ENCODE measurements around the gene GRIN1.
A peak's percentile ranks its signal among the peaks of the same experiment; 100 is the strongest.

GRIN1 gene

GRCh38 chr9:137202966-137203365 is 64.0 kb downstream of the GRIN1 start:
- Histone ChIP-seq H3K36me3 (ENCODE audit: control insufficient read depth, insufficient read depth, low read length) (peaks cover 2% of the 10 kb centered on the region; the same call in 1 of the 2 replicates), H3K4me3 (replicated peaks; ENCODE audit: low read depth, low read length) (no peak overlapping the region), H3K27me3 (replicated peaks; ENCODE audit: control insufficient read depth, insufficient read depth, low read length) (no peaks in the 10 kb centered on the region)
- no peak for TF ChIP-seq CTCF (IDR thresholded peaks at IDR 0.05; ENCODE audit: insufficient read depth, low read length, poor library complexity, severe bottlenecking)
- no peak for DNase-seq (ENCODE audit: extremely low read depth, insufficient read length)

- no peak for TF ChIP-seq CTCF (IDR thresholded peaks at IDR 0.05; ENCODE audit: insufficient read depth, low read length, poor library complexity, severe bottlenecking)
- H3K36me3 ChIP-seq (ENCODE audit: control insufficient read depth, insufficient read depth, low read length), result peaks cover 7% of the 10 kb centered on the region
- H3K27me3 ChIP-seq (replicated peaks; ENCODE audit: control insufficient read depth, insufficient read depth, low read length), result no peaks in the 10 kb centered on the region
- no peak for DNase-seq (ENCODE audit: extremely low read depth, insufficient read length)
- H3K4me3 ChIP-seq (replicated peaks; ENCODE audit: low read depth, low read length), result peak overlapping the region; percentile 91
Measured at GRCh38 chr9:137204731-137205125, 65.8 kb downstream of the GRIN1 start.

GRCh38 chr9:137205126-137206069 is 66.4 kb downstream of the GRIN1 start, which contains the start of the genes NDOR1 and TMEM203:
Gene NDOR1, plus strand, starts transcription at chr9:137205700. Its CDS starts 78 bp downstream, at chr9:137205778.
Gene TMEM203, minus strand, starts transcription at chr9:137205648. Its CDS starts 234 bp downstream, at chr9:137205414.
- H3K36me3 ChIP-seq (ENCODE audit: control insufficient read depth, insufficient read depth, low read length), result peaks cover 7% of the 10 kb centered on the region
- no peaks in the 10 kb centered on the region for H3K27me3 ChIP-seq (replicated peaks; ENCODE audit: control insufficient read depth, insufficient read depth, low read length)
- TF ChIP-seq CTCF (IDR thresholded peaks at IDR 0.05; ENCODE audit: insufficient read depth, low read length, poor library complexity, severe bottlenecking), result no peak
- peak; percentile 89 for DNase-seq (ENCODE audit: extremely low read depth, insufficient read length)
- peak within 1 kb of the TSS; percentile 91 for H3K4me3 ChIP-seq (replicated peaks; ENCODE audit: low read depth, low read length)

- H3K36me3 ChIP-seq (ENCODE audit: control insufficient read depth, insufficient read depth, low read length), result peaks cover 7% of the 10 kb centered on the region
- no peaks in the 10 kb centered on the region for H3K27me3 ChIP-seq (replicated peaks; ENCODE audit: control insufficient read depth, insufficient read depth, low read length)
- no peak for DNase-seq (ENCODE audit: extremely low read depth, insufficient read length)
- H3K4me3 ChIP-seq (replicated peaks; ENCODE audit: low read depth, low read length), result peak overlapping the region; percentile 91
- TF ChIP-seq CTCF (IDR thresholded peaks at IDR 0.05; ENCODE audit: insufficient read depth, low read length, poor library complexity, severe bottlenecking), result no peak
Measured at GRCh38 chr9:137206602-137207001, 67.6 kb downstream of the GRIN1 start.

GRCh38 chr9:137211532-137211931 is 72.6 kb downstream of the GRIN1 start:
- Histone ChIP-seq H3K27me3 (replicated peaks; ENCODE audit: control insufficient read depth, insufficient read depth, low read length) (no peaks in the 10 kb centered on the region), H3K4me3 (replicated peaks; ENCODE audit: low read depth, low read length) (no peak overlapping the region), H3K36me3 (ENCODE audit: control insufficient read depth, insufficient read depth, low read length) (peaks cover 15% of the 10 kb centered on the region)
- DNase-seq (ENCODE audit: extremely low read depth, insufficient read length), result no peak
- no peak for TF ChIP-seq CTCF (IDR thresholded peaks at IDR 0.05; ENCODE audit: insufficient read depth, low read length, poor library complexity, severe bottlenecking)
